Endometrium (tissue), 2 donors: ENCODE results near the gene MIS12.

Experiments used
- FAIRE-seq: peaks from 2 replicates; lab custom pipeline; 2012; peaks lifted over from hg19 to GRCh38; lab: Jason Lieb, UNC
- donor health status: control.
- donor health status: control.

MIS12 gene

DNA sequence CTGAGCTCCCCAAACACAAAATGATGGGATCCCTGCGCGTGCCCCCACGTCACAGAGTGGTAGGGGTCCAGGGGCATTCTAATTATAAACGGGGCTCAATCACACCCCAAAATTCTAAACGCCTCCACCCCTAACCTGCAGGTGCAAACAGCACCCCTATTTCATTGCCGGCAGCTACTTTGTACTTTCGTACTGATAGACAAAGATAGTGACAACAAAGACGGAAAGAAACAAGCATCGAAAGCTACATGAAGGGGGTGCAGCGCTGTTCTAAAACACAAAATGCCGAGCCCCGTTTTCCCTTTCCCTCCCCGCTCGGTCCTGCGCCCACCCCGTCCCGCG, 13.9 kb downstream of the MIS12 start:
- FAIRE-seq = no peak

DNA sequence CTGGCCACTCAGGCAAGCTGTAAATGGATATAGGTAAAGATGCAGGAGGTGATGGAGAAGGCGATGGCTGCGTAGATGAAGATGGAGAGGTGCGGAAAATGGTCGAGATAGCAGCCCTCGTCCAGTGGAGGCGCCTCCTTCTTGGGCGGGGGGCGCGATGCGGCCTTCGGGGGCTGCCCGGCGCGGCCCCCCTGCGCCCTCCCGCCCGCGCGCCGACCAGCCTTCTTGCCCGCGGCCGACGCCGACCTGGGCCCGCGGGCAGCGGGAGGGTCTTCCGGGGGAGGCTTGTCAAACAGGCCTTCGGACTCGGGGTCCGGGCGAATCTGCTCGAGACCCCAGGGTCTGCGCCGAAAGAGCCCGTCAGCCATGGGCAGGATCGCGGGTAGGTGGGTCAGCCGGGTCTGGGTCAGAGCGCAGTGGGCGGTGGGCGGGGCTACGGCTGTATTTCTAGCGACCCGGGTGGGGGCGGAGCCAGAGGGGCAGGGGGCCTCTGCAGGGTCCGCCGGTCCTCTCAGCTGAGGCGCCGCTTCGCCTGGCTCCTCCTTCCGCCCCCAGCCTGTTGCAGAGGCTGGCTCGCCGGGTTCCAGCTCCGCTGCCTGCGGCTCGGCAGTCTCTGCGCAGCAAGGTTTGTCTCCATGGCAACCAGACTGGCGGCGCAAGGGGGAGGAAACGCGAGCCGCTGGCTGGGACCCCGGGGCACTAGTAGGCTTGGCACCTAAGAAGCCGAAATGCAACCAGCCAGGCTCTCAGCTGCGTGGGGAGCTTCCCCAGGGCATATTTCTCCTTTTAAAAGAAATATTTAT, 14.4 kb downstream of the MIS12 start:
- no peak for FAIRE-seq

DNA sequence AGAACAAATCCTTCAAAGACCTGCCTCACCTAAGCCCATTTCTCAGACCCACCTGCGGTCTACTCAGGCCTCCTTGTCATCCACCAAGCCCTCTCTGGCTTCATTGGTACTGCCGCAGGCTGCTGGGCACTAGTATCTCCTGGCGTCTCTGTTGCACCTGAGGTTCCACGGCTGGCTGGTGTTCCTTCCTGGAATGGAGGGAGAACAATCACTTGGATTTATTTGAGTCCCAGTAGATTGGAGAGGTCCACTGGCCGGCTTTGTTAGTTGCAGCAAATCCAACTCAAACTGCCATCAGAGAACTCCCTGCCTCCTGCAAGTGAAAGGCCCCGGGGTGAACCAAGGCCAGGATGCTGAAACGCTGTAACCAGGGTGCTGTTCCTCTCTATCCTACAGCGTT, 15.3 kb downstream of the MIS12 start:
- no peak for FAIRE-seq

DNA sequence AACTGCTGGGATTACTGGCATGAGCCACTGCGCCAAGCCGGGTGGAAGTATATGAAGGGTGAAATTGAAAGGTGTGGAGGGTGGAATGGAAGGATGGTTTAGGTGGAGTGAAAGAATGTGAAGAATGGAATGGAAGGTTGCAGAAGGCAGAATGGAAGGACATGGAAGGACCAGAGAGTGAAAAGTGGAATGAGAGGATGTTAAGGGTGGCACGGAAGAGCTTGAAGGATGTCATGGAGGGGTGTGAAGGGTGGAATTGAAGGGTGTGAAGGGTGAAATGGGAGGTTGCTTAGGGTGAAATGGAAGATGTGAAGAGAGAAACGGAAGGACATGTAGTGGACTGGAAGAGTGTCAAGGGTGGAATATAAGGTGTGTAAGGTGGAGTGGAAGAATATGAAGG, 16.2 kb downstream of the MIS12 start:
- FAIRE-seq = no peak

DNA sequence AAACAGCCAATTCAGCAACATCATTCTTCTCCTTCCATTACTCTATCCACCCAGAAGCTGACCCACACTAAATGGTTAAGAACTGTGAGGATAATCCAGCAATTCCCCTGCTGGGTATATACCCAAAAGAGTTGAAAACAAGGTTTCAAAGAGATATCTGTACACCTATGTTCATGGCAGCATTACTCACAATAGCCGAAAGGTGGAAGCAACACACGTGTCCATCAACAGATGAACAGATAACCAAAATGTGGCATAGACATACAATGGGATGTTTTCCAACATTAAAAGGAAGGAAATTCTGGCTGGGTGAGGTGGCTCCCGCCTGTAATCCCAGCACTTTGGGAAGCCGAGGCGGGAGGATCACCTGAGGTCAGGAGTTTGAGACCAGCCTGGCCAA, 19.9 kb downstream of the MIS12 start:
- no peak for FAIRE-seq

DNA sequence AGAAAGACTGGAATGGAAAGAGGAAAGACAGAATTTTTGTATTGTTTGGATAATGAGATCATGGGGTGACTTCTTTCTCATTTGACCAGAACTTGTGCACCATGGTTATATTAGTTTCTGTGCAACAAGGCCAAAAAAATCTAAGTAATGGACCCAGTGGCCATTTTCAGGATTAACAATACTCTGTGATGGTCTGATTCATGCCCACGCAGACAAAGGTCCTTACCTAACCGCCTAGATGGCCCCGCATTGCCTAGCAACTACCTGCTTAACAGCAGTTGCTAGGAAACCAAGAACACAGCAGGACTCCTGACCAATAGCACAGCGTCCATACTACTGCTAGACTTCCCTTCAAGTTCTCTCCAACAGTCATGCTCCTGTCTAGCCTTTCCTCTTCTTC, 22.4 kb downstream of the MIS12 start:
- no peak for FAIRE-seq

DNA sequence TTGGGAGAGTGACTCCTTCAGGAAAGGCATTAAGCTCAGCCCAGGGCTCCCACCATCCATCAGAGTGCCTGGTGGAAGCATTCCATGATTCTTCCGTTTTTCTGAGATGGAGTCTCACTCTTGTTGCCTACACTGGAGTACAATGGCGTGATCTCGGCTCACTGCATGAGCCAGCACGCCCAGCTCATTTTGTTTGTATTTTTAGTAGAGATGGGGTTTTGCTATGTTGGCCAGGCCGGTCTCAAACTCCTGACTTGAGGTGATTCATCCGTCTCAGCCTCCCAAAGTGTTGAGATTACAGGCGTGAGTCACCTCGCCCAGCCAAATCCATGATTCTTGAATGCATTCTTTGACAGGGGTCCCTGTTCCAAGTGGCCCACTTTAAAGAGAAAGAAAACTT, 23.1 kb downstream of the MIS12 start:
- FAIRE-seq = no peak

DNA sequence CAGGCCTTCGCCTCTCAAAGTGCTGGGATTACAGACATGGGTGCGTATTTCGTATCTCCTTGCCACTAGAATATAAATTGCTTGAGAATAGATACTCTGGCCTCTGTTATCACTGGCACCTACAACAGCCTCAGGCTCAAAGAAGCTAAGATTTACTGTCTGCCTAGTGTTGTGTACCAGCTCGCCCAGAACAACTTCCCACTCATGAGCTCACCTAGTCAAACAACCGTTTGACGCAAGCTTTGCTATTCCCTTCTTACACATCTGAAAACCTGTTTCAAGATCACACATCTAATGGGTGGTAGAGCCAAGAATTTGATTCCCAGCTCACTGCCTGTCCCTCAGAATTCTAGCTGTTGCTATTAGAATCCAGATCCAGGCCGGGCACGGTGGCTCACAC, 24.4 kb downstream of the MIS12 start:
- FAIRE-seq = no peak

DNA sequence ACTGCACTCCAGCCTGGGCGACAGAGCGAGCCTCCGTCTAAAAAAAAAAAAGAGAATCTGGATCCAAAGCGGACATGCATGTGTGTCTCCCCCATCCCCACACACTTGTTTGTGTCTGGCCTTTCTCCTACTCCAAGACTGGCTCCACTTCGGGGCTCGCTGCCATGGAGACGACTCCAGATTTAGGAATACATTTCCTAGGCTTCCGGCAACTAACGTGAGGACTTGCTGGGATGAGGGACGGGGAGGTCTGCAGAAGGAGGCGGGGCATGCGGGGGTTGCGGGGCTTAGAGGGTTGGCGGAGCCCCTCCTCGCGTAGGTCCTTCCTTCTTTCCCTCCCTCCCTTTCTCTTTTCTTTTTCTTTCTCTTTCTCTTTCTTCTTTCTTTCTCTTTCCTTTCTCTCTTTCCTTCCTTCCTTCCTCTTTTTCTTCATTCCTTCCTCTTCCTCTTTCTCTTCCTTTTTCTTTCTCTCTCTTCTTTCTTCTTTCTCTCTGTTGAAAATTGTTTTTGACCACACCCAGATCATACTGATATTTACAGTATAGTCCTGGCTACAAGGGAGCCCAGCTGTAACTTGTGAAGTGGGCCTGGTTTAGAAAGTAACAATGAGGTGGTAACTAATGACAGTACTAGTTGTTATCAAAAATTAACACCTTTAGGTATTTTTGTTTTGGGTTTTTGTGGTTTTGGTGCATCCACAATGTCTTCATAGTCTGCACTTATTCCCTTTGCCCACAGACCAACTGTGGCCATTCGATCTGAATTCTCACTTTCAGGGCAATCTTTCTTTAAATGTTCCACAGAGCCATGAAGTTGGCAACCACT, 25.2 kb downstream of the MIS12 start:
- no peak for FAIRE-seq

DNA sequence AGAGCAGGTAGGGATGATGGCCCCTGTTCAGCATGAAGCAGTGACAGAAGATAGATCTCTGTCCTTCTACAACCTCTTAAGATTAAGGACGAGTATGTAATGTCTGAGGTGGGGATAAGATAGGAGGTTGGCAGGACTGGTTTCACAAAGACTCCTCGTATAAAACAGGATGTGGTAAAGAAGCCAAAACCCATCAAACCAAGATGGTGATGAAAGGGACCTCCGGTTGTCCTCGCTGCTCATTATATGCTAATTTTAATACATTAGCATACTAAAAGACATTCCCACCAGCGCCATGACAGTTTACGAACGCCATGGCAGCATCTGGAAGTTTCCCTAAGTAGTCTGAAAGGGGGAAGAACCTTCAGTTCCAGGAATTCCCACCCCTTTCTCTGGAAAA, 27.3 kb downstream of the MIS12 start:
- FAIRE-seq = no peak

DNA sequence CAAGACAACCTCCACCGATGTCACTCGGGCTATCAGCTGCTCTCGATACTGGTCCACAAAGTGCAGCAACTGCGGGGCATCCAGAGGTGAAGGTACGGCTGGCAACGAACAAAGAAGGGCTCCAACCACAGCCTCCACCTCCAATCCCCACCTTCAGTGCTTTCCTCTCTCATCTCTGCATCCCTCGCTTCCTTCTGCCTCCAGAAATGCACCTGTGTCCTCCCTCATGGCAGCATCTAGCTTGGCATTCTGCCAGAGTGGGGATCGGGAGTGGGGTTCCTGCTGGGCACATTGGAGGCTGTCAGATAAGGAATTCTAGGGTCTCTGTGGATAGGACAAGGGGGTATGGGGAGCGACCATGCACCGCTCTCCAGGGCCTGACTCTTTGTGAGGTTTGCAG, 28.6 kb downstream of the MIS12 start:
- no peak for FAIRE-seq

DNA sequence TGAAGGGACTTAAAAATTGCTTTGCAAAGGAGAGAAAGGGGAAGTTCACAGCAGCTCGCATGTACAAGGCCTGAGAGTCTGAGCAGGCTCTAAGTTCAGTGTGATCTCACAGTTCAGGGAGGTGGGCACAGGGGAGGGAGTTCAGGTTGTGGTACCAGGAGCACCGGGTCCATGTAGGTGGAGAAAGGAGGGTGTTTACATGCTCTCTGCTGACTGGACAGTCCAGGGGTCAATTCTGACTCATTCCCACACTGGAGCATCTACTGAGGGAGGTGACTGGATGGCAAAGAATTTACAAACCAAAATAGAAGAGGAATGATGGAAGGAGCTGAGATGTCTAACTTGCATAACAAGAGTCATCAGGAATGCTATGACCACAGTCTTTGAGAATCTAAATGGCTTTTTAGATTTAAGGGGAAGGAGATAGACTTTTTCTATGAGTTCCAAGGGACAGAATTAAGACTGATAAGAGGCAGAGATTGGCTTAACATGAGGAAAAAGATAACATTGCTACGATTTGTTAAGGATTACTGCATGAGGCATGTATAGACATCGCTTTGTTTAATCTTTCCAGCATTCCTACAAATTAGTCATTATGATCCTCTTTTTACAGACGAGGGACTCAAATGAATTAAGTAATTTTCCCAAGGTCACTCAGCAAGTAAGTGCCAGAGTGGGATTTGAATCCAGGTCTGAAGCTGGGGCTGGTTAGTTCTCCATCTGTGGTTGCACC, 29.9 kb downstream of the MIS12 start:
- no peak for FAIRE-seq

DNA sequence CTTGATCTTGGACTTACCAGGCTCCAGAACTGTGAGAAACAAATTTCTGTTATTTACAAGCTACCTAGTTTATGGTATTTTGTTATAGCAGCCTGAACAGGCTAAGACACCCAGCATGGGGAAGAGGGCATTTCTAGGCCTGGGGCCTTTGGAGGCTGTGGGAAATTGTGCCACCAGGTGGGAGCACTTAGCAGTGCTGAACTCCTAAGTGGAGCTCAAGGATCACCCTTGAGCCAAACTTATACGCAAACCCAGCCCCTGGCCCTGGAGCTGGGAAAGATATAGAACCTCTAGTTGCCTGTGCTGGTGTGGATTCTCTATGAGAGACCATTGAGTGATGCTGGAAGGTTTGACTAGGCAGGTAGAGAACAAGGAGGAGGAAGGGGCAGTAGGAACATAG, 36.1 kb downstream of the MIS12 start:
- no peak for FAIRE-seq

DNA sequence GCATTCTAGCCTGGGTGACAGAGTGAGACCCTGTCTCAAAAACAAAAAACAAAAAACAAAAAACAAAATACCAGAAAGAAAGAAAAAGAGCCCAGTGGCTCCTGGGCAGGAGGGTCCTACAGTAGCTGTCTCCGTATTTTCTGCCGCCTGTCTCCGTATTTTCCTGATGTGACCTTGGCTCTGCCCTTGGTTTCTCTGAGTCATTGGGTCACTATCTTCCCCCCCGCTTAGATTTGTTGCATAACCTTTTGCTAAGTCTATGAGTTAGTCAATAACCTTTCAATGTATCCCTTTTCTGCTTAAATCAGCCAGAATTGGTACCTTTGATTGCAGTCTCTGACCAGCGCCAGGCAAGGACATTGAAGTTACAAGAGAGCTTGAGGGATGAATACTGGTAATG, 36.9 kb downstream of the MIS12 start:
- no peak for FAIRE-seq

DNA sequence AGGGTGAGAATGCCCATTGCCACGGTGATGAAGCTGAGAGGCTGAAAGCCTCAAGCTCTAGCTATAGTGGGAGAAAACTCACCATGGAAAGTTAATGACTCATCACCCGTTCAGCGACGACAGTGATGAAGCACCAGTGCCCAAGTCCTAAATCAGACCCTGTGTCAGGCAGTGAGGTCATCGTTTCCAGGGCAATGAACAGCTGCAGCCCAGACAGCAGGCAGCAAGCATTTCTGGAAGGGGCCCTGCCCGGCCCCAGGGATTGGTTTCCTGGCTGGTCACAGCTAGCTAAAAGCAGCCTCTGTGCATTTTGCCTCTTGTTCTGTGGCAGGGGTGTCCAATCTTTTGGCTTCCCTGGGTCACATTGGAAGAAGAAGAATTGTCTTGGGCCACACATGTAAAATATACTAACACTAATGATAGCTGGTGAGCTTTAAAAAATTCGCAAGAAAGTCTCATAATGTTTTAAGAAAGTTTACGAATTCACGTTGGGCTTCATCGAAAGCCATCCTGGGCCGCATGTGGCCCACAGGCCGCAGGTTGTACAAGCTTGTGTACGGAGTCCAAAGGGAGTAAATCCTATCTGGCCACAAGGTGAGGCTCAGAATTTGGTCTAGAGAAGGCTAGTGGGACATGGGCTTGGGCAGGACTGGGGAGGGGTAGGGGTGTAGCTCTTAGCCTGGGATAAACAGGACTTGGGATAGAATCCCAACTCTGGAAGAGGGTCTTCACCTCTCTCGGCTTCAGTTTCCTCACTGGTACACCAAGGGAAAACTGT, 40.6 kb downstream of the MIS12 start:
- FAIRE-seq = no peak

DNA sequence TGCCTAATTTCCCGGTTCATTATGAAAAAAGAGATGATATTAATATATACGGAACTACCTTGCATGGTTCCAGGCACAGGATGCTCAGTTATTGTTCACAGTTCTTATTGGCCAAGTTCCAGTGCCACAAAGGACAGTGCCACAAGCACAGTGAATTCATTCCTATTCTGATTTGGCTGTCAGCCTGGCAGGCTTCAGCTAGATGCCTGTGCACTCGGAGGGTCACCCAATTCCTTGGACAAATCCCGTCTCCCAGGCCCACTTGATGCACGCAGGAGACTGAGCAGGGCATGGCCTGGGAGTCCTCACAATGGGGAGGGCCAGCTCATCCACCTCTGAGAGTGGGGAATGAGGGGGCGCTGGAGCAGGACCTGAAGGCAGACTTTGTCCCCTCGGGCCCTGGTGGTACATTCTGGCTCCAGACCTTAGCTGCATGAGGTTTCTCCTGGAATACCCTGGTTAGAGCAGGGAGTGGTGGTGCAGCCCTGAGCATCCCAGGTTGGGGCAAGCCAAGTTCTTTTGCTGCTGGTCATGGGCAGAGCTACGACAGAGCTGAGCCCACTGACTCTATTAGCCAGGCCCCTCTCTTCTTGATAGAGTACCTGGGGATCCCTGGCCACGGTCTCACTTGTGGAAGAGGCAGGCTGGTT, 41.4 kb downstream of the MIS12 start:
- FAIRE-seq = no peak

DNA sequence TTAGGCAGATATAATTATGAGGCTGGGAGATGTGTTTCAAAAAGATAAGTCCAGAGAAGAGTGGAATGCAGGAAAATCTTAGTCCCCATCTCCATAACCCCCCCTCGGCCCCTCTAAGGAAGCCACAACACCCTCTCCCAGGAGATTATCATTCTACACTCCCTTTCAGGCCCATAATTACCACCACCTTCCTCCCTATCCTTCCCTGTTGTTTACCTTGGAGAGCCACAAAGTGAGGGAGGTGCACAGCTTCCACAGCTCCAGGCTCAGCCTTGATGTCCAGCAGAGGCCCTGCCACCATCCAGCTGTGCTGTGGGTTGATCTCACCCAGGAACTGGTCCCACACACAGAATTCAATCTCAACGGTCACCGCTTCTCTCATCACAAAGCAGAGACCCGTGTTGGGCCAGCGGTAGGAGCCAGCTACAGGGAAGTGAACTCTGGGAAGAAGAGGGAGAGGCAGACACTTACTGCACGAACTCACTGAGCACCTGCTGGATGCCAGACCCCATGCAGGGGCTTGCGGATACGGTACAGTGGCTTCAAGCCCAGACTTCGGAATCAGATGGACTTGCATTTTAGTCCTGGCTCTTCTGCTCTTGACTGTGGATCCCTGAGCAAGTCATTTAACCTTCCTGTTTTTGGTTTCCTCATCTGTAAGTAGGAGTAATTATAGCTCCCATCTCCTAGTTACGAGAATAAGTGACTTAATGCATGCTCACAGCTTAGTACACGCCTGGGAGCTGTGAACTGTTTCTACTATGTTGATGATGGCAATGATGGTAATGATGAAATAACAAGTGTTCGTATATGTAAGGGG, 44.1 kb downstream of the MIS12 start:
- no peak for FAIRE-seq

DNA sequence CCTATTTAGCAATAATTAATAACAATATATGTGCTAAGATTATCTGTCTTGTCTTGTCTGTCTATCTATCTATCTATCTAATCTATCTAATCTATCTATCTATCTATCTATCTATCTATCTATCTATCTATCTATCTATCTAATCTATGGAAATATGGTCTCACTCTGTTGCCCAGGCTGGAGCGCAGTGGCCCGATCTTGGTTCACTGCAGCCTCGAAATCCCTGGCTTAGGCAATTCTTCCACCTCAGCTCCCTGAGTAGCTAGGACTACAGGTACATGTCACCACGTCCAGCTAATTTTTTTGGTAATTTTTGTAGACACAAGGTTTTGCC, 44.7 kb downstream of the MIS12 start:
- no peak for FAIRE-seq

DNA sequence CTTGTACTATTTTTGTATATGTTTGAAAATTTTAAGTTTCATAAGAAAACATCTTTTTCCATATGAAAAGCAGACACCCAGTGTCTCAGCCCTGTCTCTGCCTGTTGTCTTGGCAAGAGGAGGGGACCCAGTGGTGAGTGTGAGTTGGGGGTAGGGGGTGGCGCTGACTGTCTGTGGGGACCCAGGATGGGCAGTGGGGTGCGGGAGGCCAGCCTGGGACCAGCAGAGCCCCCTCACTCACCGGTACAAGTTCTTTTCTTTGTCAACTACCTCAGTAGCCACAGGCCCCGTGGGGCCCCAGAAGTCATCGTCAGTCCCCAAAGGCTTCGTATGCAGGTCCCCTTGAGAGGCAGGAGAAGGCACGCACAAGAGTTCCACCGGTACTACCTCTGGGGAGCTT, 46.2 kb downstream of the MIS12 start:
- FAIRE-seq = no peak

DNA sequence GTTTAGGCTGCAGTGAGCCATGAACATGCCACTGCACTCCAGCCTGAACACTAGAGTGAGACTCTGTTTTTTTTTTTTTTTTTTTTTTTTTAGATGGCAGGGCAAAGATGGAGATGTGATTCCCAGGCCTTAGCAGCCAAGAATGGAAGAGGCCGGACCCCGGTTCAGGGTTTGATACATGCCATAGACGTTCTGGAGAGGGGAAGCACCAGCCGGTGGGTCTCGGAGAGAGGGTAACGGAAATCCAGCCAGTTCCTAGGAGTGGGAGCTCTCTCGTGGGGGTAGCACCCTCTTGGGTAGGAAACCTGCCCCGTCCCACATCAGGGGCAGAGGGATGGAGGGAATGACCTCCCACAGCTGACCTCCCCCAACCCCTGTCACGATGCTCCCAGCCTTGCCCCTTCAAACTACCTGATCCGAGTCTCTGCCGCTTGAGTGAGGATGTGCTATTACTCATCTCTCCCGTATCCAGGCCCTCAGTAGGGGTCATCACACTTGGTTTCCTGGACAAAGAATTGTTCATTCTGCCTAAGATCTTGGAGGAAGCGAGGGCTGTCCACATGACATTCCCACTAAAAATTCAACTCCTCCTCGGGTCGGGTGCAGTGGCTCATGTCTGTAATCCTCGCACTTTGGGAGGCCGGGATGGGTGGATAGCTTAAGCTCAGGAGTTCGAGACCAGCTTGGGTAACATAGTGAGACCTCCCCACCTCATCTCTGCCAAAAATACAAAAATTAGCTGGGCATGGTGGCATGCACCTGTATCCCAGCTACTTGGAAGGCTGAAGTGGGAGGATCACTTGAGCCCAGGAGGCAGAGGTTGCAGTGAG, 47.3 kb downstream of the MIS12 start:
- no peak for FAIRE-seq
